ENCODE results near the gene HSD11B1.
"Not testable (repeated sequence)": the region's sequence is repeated elsewhere in the genome, so short reads cannot be mapped to it uniquely, and the experiment has no call there.

Gene HSD11B1

GRCh38 chr1:209674957-209675564 is 29.6 kb upstream of the HSD11B1 start, which contains the start of gene G0S2:
Gene G0S2, plus strand, starts transcription at chr1:209675412. Its CDS starts 273 bp downstream, at chr1:209675685.
- Mint-ChIP-seq H3K9me3 (no peaks in the 10 kb centered on the region), H3K4me1 (ENCODE audit: low read depth in 2 of 2) (peaks cover 18 to 30% of the 10 kb centered on the region in 2 donors), H3K36me3 (ENCODE audit: insufficient read depth) (peaks cover 9% of the 10 kb centered on the region), H3K27ac (peak within 1 kb of the TSS in 1 of 2 donors; percentile 27), H3K27me3 (peaks cover 58 to 59% of the 10 kb centered on the region in 2 donors), H3K4me3 (peak within 1 kb of the TSS; percentile 64 to 80)
- DNase-seq: no peak
- peak; percentile 48 for ATAC-seq (replicated peaks)

DNA sequence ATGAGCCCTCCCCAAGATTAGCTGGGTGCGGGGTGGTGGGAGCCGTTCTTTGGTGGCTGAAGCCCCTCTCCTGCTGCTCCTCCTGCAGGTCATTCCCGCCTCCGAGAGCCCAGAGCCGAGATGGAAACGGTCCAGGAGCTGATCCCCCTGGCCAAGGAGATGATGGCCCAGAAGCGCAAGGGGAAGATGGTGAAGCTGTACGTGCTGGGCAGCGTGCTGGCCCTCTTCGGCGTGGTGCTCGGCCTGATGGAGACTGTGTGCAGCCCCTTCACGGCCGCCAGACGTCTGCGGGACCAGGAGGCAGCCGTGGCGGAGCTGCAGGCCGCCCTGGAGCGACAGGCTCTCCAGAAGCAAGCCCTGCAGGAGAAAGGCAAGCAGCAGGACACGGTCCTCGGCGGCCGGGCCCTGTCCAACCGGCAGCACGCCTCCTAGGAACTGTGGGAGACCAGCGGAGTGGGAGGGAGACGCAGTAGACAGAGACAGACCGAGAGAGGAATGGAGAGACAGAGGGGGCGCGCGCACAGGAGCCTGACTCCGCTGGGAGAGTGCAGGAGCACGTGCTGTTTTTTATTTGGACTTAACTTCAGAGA is 29.0 kb upstream of the HSD11B1 start:
- Mint-ChIP-seq H3K27me3 (peaks cover 59 to 64% of the 10 kb centered on the region in 2 donors), H3K4me1 (ENCODE audit: low read depth in 2 of 2) (peaks cover 18 to 30% of the 10 kb centered on the region in 2 donors), H3K27ac (no peak overlapping the region), H3K9me3 (no peaks in the 10 kb centered on the region), H3K36me3 (ENCODE audit: insufficient read depth) (peaks cover 9% of the 10 kb centered on the region), H3K4me3 (peak overlapping the region; percentile 64 to 80)
- ATAC-seq (replicated peaks) (no peak), DNase-seq (no peak)

GRCh38 chr1:209678981-209679539 is 25.6 kb upstream of the HSD11B1 start:
- Mint-ChIP-seq H3K27me3 (peaks cover 63 to 67% of the 10 kb centered on the region in 2 donors), H3K4me1 (ENCODE audit: low read depth in 2 of 2) (peaks cover 11 to 16% of the 10 kb centered on the region in 2 donors), H3K27ac (no peak overlapping the region), H3K9me3 (no peaks in the 10 kb centered on the region), H3K36me3 (ENCODE audit: insufficient read depth) (peaks cover 5% of the 10 kb centered on the region), H3K4me3 (no peak overlapping the region)
- no peak for ATAC-seq (replicated peaks)
- no peak for DNase-seq

DNA sequence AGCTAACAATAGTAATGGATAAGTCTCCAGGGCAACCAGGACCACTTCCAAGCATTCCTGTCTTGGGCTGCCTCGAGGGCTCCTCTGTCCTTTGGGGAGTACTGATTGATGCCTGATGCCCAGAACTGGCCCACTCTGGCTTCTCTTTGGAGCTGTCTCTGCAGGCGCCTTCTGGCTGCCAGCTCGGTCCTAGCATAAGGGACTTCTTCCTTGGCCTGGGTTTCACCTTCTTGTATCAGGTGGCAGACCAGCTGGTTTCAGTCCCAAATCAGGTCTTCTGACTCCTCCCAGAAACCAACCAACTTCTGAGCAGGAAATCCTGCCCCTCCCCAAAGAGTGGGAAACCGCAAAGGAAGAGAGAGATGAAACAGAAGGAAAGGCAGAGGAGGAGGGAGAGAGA is 18.8 kb upstream of the HSD11B1 start:
- H3K36me3 Mint-ChIP-seq (ENCODE audit: insufficient read depth): peaks cover 4% of the 10 kb centered on the region
- DNase-seq (peak in 1 of 3 experiments; percentile 4), ATAC-seq (replicated peaks) (peak; percentile 83)
- peaks cover 0 to 11% of the 10 kb centered on the region in 2 donors for H3K27me3 Mint-ChIP-seq
- H3K9me3 Mint-ChIP-seq: no peaks in the 10 kb centered on the region
- peak overlapping the region; percentile 53 to 58 for H3K27ac Mint-ChIP-seq
- H3K4me1 Mint-ChIP-seq (ENCODE audit: low read depth in 2 of 2): peaks cover 8 to 23% of the 10 kb centered on the region in 2 donors
- peak overlapping the region; percentile 35 to 68 for H3K4me3 Mint-ChIP-seq

DNA sequence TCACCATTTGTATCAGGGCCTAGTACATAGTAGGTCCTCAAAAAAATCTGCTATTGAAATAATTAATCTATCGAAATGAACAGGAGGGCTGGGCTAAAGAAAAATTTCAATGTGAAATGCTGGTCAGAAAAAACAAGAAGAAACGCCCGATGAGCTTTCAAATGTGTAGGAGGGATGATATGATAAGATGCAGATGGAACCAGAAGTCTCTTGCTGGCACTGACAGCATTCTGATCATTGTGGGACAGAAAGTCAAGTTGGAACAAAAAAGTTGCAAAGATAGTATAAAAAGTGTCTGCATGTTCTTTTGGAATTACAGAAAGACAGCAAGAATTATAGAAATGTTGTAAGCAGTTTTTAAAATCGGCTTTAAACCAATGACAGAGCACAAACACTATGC is 18.3 kb upstream of the HSD11B1 start:
- Mint-ChIP-seq H3K36me3 (ENCODE audit: insufficient read depth) (peaks cover 4% of the 10 kb centered on the region), H3K27ac (peak overlapping the region; percentile 53 to 58), H3K4me3 (peak overlapping the region; percentile 35 to 68), H3K27me3 (peaks cover 0 to 7% of the 10 kb centered on the region in 2 donors), H3K9me3 (no peaks in the 10 kb centered on the region), H3K4me1 (ENCODE audit: low read depth in 2 of 2) (peaks cover 8 to 23% of the 10 kb centered on the region in 2 donors)
- DNase-seq (no peak), ATAC-seq (replicated peaks) (no peak)

- Mint-ChIP-seq H3K27ac (no peak overlapping the region), H3K4me1 (ENCODE audit: low read depth in 2 of 2) (peaks cover 8 to 25% of the 10 kb centered on the region in 2 donors)
- no peak for ATAC-seq (replicated peaks)
These were observed 15.9 kb upstream of the HSD11B1 start for GRCh38 chr1:209688746-209689234.

GRCh38 chr1:209689477-209689876 is 15.2 kb upstream of the HSD11B1 start:
- Mint-ChIP-seq H3K4me1 (ENCODE audit: low read depth in 2 of 2) (peaks cover 8 to 25% of the 10 kb centered on the region in 2 donors), H3K27me3 (no peaks in the 10 kb centered on the region), H3K27ac (no peak overlapping the region), H3K4me3 (no peak overlapping the region), H3K36me3 (ENCODE audit: insufficient read depth) (peaks cover 4% of the 10 kb centered on the region), H3K9me3 (no peaks in the 10 kb centered on the region)
- no peak for DNase-seq
- ATAC-seq (replicated peaks): no peak

More at GRCh38 chr1:209688746-209689234, 15.9 kb upstream of the HSD11B1 start:
- Mint-ChIP-seq H3K4me3 (no peak overlapping the region), H3K27me3 (no peaks in the 10 kb centered on the region), H3K36me3 (ENCODE audit: insufficient read depth) (peaks cover 4% of the 10 kb centered on the region), H3K9me3 (no peaks in the 10 kb centered on the region)
- no peak for DNase-seq

DNA sequence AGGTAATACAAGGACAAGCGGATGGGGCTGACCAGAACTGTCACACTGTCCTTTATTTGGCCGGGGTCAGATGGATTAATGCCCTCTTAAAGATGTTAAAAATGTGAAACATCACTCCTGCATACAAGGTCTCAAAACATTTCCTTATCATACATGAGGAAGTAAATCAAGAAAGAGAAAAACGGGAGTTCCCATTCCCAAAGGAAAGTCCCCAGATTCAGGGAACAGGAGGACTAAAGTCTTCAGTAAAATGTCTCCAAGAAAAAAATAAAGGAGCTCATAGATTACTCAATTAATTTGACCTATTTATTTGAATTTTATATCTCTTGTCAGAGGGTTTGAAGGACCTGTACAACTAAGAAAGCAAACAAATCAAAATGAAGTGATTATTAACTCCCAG is 13.4 kb upstream of the HSD11B1 start:
- DNase-seq: no peak

GRCh38 chr1:209692296-209692695 is 12.3 kb upstream of the HSD11B1 start:
- Mint-ChIP-seq H3K27ac (no peak overlapping the region), H3K9me3 (no peaks in the 10 kb centered on the region), H3K4me3 (no peak overlapping the region), H3K36me3 (ENCODE audit: insufficient read depth) (no peaks in the 10 kb centered on the region), H3K27me3 (no peaks in the 10 kb centered on the region), H3K4me1 (ENCODE audit: low read depth in 2 of 2) (peaks cover 0 to 8% of the 10 kb centered on the region in 2 donors)
- no peak for DNase-seq
- no peak for ATAC-seq (replicated peaks)

More for the DNA sequence above, 13.4 kb upstream of the HSD11B1 start:
- Mint-ChIP-seq H3K27me3 (no peaks in the 10 kb centered on the region), H3K4me1 (ENCODE audit: low read depth in 2 of 2) (peaks cover 3 to 13% of the 10 kb centered on the region in 2 donors), H3K36me3 (ENCODE audit: insufficient read depth) (no peaks in the 10 kb centered on the region), H3K4me3 (no peak overlapping the region), H3K27ac (no peak overlapping the region), H3K9me3 (no peaks in the 10 kb centered on the region)
- ATAC-seq (replicated peaks): no peak

DNA sequence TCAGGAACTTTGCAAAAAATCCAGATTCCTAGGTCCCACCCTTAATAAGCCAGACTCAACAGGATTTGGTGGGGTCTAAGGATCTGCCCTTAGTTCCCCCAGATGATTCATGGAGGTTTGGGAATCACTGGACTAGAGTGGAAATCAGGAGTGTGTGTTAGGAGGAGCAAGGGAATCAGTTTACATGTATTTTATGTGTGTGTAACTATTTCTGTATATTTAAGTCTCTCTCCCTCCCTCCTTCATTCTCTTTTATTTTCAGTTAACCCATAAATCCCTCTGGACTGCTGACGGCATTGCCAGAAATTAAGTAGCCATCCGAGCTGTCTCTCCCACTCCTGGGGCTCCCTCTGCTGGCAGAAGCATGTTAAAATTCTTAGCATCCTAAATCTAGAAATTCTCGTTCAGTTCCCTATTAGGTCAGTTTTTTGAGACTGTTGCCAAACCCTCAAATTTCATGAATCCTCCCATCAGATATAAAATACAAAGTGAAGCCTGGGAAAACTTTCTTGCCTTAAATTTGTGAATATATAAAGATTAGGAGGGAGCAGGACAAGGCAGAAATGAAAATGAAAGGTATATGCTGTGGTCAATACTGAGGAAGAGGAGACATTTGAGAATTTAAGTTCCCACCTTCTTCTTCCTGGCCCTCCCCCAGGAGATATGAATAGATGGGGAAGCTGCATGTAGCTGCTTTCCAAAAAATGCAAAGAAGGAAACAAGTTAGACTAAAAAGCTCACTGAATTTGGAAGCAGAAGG is 11.7 kb upstream of the HSD11B1 start:
- no peak overlapping the region for H3K4me3 Mint-ChIP-seq
- H3K27ac Mint-ChIP-seq: no peak overlapping the region
- H3K4me1 Mint-ChIP-seq (ENCODE audit: low read depth in 2 of 2): peaks cover 0 to 9% of the 10 kb centered on the region in 2 donors
- H3K36me3 Mint-ChIP-seq (ENCODE audit: insufficient read depth): no peaks in the 10 kb centered on the region
- H3K9me3 Mint-ChIP-seq: no peaks in the 10 kb centered on the region
- ATAC-seq (replicated peaks): peak; percentile 41
- DNase-seq: peak; percentile 56 to 66 (median 57)
- no peaks in the 10 kb centered on the region for H3K27me3 Mint-ChIP-seq

- peaks cover 0 to 5% of the 10 kb centered on the region in 2 donors for H3K4me1 Mint-ChIP-seq (ENCODE audit: low read depth in 2 of 2)
- no peak for ATAC-seq (replicated peaks)
- no peak for DNase-seq
- peak overlapping the region in 1 of 2 donors; percentile 1 for H3K27ac Mint-ChIP-seq
- H3K4me3 Mint-ChIP-seq: no peak overlapping the region
- H3K27me3 Mint-ChIP-seq: peaks cover 5 to 9% of the 10 kb centered on the region in 2 donors
- H3K9me3 Mint-ChIP-seq: no peaks in the 10 kb centered on the region
- H3K36me3 Mint-ChIP-seq (ENCODE audit: insufficient read depth): no peaks in the 10 kb centered on the region
These were observed 8.0 kb upstream of the HSD11B1 start for GRCh38 chr1:209696673-209697072.

GRCh38 chr1:209697126-209697525 is 7.5 kb upstream of the HSD11B1 start:
- H3K36me3 Mint-ChIP-seq (ENCODE audit: insufficient read depth): no peaks in the 10 kb centered on the region
- H3K27me3 Mint-ChIP-seq: peaks cover 5 to 14% of the 10 kb centered on the region in 2 donors
- no peak for ATAC-seq (replicated peaks)
- H3K4me3 Mint-ChIP-seq: no peak overlapping the region
- no peaks in the 10 kb centered on the region for H3K9me3 Mint-ChIP-seq
- H3K27ac Mint-ChIP-seq: peak overlapping the region in 1 of 2 donors; percentile 1
- no peak for DNase-seq
- peaks cover 0 to 5% of the 10 kb centered on the region in 2 donors for H3K4me1 Mint-ChIP-seq (ENCODE audit: low read depth in 2 of 2)

- not testable (repeated sequence) for H3K36me3 Mint-ChIP-seq (ENCODE audit: insufficient read depth); H3K27ac Mint-ChIP-seq; DNase-seq; H3K9me3 Mint-ChIP-seq; H3K4me1 Mint-ChIP-seq (ENCODE audit: low read depth in 2 of 2); ATAC-seq (replicated peaks); H3K4me3 Mint-ChIP-seq
- peaks cover 13 to 26% of the 10 kb centered on the region in 2 donors for H3K27me3 Mint-ChIP-seq
These were observed 4.0 kb upstream of the HSD11B1 start for GRCh38 chr1:209700686-209701085.

Data from effector memory CD8-positive, alpha-beta T cell (primary cell).